Measurements from ENCODE around the gene ASB16.
A peak's percentile ranks its signal among the peaks of the same experiment; 100 is the strongest.
"Not testable (repeated sequence)": the region's sequence is repeated elsewhere in the genome, so short reads cannot be mapped to it uniquely, and the experiment has no call there.

The ASB16 gene

DNA sequence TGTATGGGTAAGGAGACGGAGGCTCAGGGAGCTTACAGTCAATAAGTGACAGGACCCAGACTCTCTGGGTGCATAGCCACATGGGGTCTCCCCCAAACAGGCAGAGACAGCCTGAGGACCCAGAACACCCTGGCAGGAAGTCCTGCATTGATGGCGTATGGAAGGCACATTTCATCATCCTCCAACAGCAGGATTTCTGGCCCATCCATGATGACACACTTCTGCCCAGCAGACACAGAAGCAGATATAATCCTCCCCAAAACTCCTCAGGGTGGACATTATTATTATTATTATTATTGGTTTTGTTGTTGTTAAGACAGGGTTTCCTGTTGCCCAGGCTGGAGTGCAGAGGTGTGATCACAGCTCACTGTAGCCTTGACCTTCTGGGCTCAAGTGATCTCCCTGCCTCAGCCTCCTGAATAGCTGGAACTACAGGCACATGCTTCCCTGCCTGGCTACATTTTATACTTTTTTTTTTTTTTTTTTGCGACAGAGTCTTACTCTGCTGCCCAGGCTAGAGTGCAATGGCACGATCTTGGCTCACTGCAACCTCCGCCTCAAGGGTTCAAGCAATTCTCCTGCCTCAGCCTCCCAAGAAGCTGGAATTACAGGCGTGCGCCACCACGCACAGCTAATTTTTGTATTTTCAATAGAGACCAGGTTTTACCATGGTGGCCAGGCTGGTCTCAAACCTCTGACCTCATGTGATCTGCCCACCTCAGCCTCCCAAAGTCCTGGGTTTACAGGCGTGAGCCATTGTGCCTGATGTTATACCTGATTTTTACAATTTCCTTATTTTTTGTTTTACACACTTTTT lies 35.5 kb upstream of the ASB16 start:
- ATAC-seq: no peak
- TF ChIP-seq CREB5 (CRISPR knock-in tag; IDR thresholded peaks at IDR 0.05; ENCODE audit: low read depth) (no peak), ESRRG (CRISPR knock-in tag; IDR thresholded peaks at IDR 0.05) (no peak), POU6F1 (CRISPR knock-in tag; IDR thresholded peaks at IDR 0.05; ENCODE audit: borderline replicate concordance, low read depth) (no peak), ZFP3 (CRISPR knock-in tag; IDR thresholded peaks at IDR 0.05) (no peak), ISL1 (CRISPR knock-in tag; IDR thresholded peaks at IDR 0.05) (no peak), CSDC2 (CRISPR knock-in tag; IDR thresholded peaks at IDR 0.05) (no peak), TSHZ2 (CRISPR knock-in tag; IDR thresholded peaks at IDR 0.05) (no peak), ARNTL (CRISPR knock-in tag; IDR thresholded peaks at IDR 0.05; ENCODE audit: borderline replicate concordance, low read depth) (no peak), RARB (CRISPR knock-in tag; IDR thresholded peaks at IDR 0.05) (no peak), GLIS3 (CRISPR knock-in tag; IDR thresholded peaks at IDR 0.05) (no peak), ZNF70 (CRISPR knock-in tag; IDR thresholded peaks at IDR 0.05) (no peak), TCF4 (CRISPR knock-in tag; IDR thresholded peaks at IDR 0.05; ENCODE audit: borderline replicate concordance) (no peak), ZFP30 (CRISPR knock-in tag; IDR thresholded peaks at IDR 0.05) (no peak), TOX (CRISPR knock-in tag; IDR thresholded peaks at IDR 0.05; ENCODE audit: borderline replicate concordance) (no peak), ZNF565 (CRISPR knock-in tag; conservative IDR thresholded peaks at IDR 0.05; ENCODE audit: low read depth) (no peak)

DNA sequence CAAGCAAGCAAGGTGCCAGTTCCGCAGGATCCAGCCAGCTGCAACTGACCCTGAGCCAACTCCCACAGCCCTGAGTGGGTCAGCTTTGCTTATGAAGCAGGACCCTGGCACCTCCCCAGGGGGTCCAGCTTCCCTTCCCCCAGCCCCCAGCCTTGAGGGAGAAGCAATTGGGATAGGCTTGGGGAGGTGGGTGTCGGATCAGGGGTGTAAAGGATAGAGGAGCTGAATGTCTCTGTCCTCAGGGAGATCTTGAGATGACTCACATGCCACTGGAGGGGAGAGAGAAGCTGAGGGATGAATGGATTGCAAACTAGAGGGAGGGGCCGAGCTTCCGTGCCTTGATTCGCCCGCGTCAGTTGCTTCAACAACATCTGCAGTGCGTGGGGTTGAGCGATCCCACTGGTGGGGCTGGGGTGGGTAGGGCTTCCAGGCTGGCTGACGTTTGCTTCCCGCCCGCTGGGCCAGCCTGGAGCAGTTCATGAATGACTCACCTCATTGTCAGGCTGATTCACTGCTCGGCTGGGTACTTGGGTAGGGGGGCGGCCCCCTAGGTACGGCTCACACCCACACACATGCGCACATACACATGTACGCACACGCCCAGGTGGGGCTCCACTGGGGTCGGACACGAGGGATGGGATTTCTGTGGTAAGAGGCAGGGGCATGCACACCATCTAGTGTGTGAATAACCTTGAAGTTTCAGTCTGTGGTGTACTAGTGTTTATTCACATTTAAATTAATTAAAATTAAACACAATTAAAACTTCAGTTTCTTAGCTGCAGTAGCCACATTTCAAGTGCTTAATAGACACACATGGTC lies 32.4 kb upstream of the ASB16 start:
- TF ChIP-seq ZNF565 (CRISPR knock-in tag; conservative IDR thresholded peaks at IDR 0.05; ENCODE audit: low read depth): no peak
- TF ChIP-seq OSR1 (CRISPR knock-in tag; IDR thresholded peaks at IDR 0.05): no peak
- TF ChIP-seq TCF4 (CRISPR knock-in tag; IDR thresholded peaks at IDR 0.05; ENCODE audit: borderline replicate concordance): no peak
- no peak for TF ChIP-seq POU6F1 (CRISPR knock-in tag; IDR thresholded peaks at IDR 0.05; ENCODE audit: borderline replicate concordance, low read depth)
- no peak for TF ChIP-seq CSDC2 (CRISPR knock-in tag; IDR thresholded peaks at IDR 0.05)
- TF ChIP-seq ZFP3 (CRISPR knock-in tag; IDR thresholded peaks at IDR 0.05): no peak
- no peak for TF ChIP-seq ESRRG (CRISPR knock-in tag; IDR thresholded peaks at IDR 0.05)
- no peak for TF ChIP-seq TSHZ2 (CRISPR knock-in tag; IDR thresholded peaks at IDR 0.05)
- TF ChIP-seq PPARA (CRISPR knock-in tag; IDR thresholded peaks at IDR 0.05; ENCODE audit: borderline replicate concordance): no peak
- no peak for TF ChIP-seq ZNF8 (CRISPR knock-in tag; IDR thresholded peaks at IDR 0.05)
- TF ChIP-seq ZNF70 (CRISPR knock-in tag; IDR thresholded peaks at IDR 0.05): no peak
- TF ChIP-seq GLIS3 (CRISPR knock-in tag; IDR thresholded peaks at IDR 0.05): no peak
- peak; percentile 91 for ATAC-seq

- not testable (repeated sequence) for ATAC-seq
Observed at GRCh38 chr17:44143921-44144320, 26.6 kb upstream of the ASB16 start.

Measured in SK-N-SH treated with all-trans-retinoic acid at 6 μM for 48 hours (cell line).